ENCODE results near the gene IFT122.

IFT122 gene

GRCh38 chr3:129413687-129414506 lies 26.1 kb upstream of the IFT122 start:
- peak; percentile 33 for DNase-seq (ENCODE audit: low read depth)

- DNase-seq (ENCODE audit: low read depth): no peak
These were observed 24.6 kb upstream of the IFT122 start for GRCh38 chr3:129415378-129415777.

GRCh38 chr3:129415830-129416229 lies 24.2 kb upstream of the IFT122 start:
- no peak for DNase-seq (ENCODE audit: low read depth)

- no peak for DNase-seq (ENCODE audit: low read depth)
These were observed 23.6 kb upstream of the IFT122 start for GRCh38 chr3:129416415-129416814.

GRCh38 chr3:129417326-129417725 lies 22.7 kb upstream of the IFT122 start:
- DNase-seq (ENCODE audit: low read depth): no peak

GRCh38 chr3:129418041-129418973 lies 21.7 kb upstream of the IFT122 start:
- no peak for DNase-seq (ENCODE audit: low read depth)

- DNase-seq (ENCODE audit: low read depth): no peak
These were observed 20.5 kb upstream of the IFT122 start for GRCh38 chr3:129419476-129419875.

- no peak for DNase-seq (ENCODE audit: low read depth)
These were observed 18.7 kb upstream of the IFT122 start for GRCh38 chr3:129421236-129421883.

- DNase-seq (ENCODE audit: low read depth): no peak
These were observed 17.9 kb upstream of the IFT122 start for GRCh38 chr3:129421988-129422745.

- no peak for DNase-seq (ENCODE audit: low read depth)
These were observed 17.1 kb upstream of the IFT122 start for GRCh38 chr3:129422897-129423296.

GRCh38 chr3:129424185-129424841 lies 15.7 kb upstream of the IFT122 start:
- no peak for DNase-seq (ENCODE audit: low read depth)

GRCh38 chr3:129425213-129425612 lies 14.8 kb upstream of the IFT122 start:
- DNase-seq (ENCODE audit: low read depth): no peak

- DNase-seq (ENCODE audit: low read depth): no peak
These were observed 14.4 kb upstream of the IFT122 start for GRCh38 chr3:129425619-129426018.

GRCh38 chr3:129428007-129428375 lies 12.0 kb upstream of the IFT122 start:
- no peak for DNase-seq (ENCODE audit: low read depth)

GRCh38 chr3:129428376-129429079 lies 11.5 kb upstream of the IFT122 start, which contains the start of gene EFCAB12:
Gene EFCAB12 (minus strand): TSS chr3:129428636. CDS start chr3:129428488, 148 bp downstream.
- DNase-seq (ENCODE audit: low read depth): peak; percentile 75

- DNase-seq (ENCODE audit: low read depth): no peak
These were observed 11.0 kb upstream of the IFT122 start for GRCh38 chr3:129429080-129429451.

- DNase-seq (ENCODE audit: low read depth): no peak
These were observed 10.4 kb upstream of the IFT122 start for GRCh38 chr3:129429602-129430001.

- DNase-seq (ENCODE audit: low read depth): no peak
These were observed 8.0 kb upstream of the IFT122 start for GRCh38 chr3:129432036-129432435.

- DNase-seq (ENCODE audit: low read depth): no peak
These were observed 7.4 kb upstream of the IFT122 start for GRCh38 chr3:129432671-129433070.

- DNase-seq (ENCODE audit: low read depth): no peak
These were observed 6.5 kb upstream of the IFT122 start for GRCh38 chr3:129433565-129433964.

- no peak for DNase-seq (ENCODE audit: low read depth)
These were observed 5.9 kb upstream of the IFT122 start for GRCh38 chr3:129434140-129434539.
